Chondrocyte (in vitro differentiated cells): ENCODE measurements around the gene PFN2. TPM values are rescaled to one million over a fixed set of nuclear protein-coding genes. Genes with fewer than 3 reads are reported as not detected.
A peak's percentile ranks its signal among the peaks of the same experiment; 100 is the strongest.
"Not testable (repeated sequence)": the region's sequence is repeated elsewhere in the genome, so short reads cannot be mapped to it uniquely, and the experiment has no call there.

ENCODE experiments used
- DNase-seq: peaks from one replicate; pipeline ENCODE4 v3.0.0; 2021; ENCODE audit warnings: mixed read lengths, low spot score
- H3K27ac Mint-ChIP-seq: one replicate; pipeline ENCODE4 v1.8.0; 2021; ENCODE audit warnings: mild to moderate bottlenecking, moderate library complexity, mixed read lengths; ENCODE audit not compliant: unreplicated experiment
- H3K27me3 Mint-ChIP-seq: 2 replicates; pipeline ENCODE4 v1.8.0; 2021; ENCODE audit warnings: low read depth, mixed read lengths
- H3K36me3 Mint-ChIP-seq: 2 replicates; pipeline ENCODE4 v1.8.0; 2021; ENCODE audit warnings: low read depth, mixed read lengths
- H3K4me1 Mint-ChIP-seq: 2 replicates; pipeline ENCODE4 v1.8.0; 2021; ENCODE audit warnings: low read depth, mild to moderate bottlenecking, mixed read lengths
- H3K4me3 Mint-ChIP-seq: one replicate; pipeline ENCODE4 v1.8.0; 2021; ENCODE audit warnings: mild to moderate bottlenecking, moderate library complexity, mixed read lengths; ENCODE audit not compliant: unreplicated experiment
- H3K9me3 Mint-ChIP-seq: 2 replicates; pipeline ENCODE4 v1.8.0; 2021; ENCODE audit warnings: low read depth, mixed read lengths
- total RNA-seq: library from RNA; stranded (reverse); gene quantifications from 3 replicates; pipeline ENCODE4 v1.2.1, GENCODE V29; 2021
- TF ChIP-seq, protein P1 (sequence below): fragments of 200-600 bp; sonication (generic); IDR thresholded peaks from 2 replicates; pipeline ENCODE4 v1.5.0; 2021; ENCODE audit warnings: antibody characterized with exemption, mild to moderate bottlenecking, moderate library complexity

PFN2 gene
- total RNA-seq, 1 donor from 2014 or later: 447 TPM

DNA sequence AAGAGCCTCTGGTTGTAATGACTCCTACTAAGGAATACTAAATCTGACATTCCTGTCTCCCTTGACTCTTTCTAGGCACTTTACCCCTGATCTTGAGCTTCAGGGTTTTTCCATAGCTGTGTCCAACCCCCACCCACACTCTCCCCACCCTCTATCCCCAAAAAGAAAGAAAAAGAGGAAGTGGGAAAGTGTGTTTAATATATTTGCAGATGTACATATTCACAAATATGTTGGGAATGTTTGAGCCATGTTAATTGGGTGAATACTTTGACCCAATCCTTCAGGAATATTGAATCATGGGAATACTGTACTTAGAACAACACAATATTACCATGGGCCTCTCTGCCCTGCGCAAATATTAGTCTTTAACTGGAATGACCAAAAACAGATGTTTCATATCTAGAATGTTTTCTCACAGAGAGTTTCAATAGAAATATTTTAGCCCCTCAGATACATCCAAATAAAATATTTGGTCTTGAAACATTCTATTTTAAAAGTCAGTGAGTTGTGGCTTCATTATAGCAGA, 19.8 kb upstream of the PFN2 start:
- peaks cover 35% of the 10 kb centered on the region for H3K4me1 Mint-ChIP-seq
- peaks cover 4% of the 10 kb centered on the region for H3K36me3 Mint-ChIP-seq
- H3K4me3 Mint-ChIP-seq: no peak overlapping the region
- DNase-seq: no peak
- no peaks in the 10 kb centered on the region for H3K27me3 Mint-ChIP-seq
- H3K9me3 Mint-ChIP-seq: peaks cover 14% of the 10 kb centered on the region
- peak overlapping the region; percentile 52 for H3K27ac Mint-ChIP-seq
- TF ChIP-seq, protein P1, sequence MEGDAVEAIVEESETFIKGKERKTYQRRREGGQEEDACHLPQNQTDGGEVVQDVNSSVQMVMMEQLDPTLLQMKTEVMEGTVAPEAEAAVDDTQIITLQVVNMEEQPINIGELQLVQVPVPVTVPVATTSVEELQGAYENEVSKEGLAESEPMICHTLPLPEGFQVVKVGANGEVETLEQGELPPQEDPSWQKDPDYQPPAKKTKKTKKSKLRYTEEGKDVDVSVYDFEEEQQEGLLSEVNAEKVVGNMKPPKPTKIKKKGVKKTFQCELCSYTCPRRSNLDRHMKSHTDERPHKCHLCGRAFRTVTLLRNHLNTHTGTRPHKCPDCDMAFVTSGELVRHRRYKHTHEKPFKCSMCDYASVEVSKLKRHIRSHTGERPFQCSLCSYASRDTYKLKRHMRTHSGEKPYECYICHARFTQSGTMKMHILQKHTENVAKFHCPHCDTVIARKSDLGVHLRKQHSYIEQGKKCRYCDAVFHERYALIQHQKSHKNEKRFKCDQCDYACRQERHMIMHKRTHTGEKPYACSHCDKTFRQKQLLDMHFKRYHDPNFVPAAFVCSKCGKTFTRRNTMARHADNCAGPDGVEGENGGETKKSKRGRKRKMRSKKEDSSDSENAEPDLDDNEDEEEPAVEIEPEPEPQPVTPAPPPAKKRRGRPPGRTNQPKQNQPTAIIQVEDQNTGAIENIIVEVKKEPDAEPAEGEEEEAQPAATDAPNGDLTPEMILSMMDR: no peak

DNA sequence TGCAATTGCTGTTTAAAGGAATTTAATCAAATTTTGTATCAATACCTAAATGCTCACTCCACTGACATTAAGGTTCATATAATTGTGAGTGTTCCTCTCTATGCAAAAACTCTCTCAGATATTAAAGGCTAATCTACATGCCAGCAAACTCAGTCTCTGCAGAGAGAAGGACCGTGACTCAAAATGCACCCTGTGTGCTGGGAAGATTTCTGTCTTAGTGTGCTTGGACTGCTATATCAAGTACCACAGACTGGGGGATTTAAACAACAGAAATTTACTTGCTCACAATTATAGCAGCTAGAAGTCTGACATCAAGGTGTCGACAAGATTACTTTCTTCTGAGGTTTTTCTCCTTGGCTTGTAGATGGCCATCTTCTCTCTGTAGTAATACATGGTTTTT, 18.6 kb upstream of the PFN2 start:
- Mint-ChIP-seq H3K36me3 (no peaks in the 10 kb centered on the region), H3K27ac (peak overlapping the region; percentile 88), H3K9me3 (peaks cover 6% of the 10 kb centered on the region), H3K27me3 (no peaks in the 10 kb centered on the region), H3K4me3 (no peak overlapping the region), H3K4me1 (peaks cover 35% of the 10 kb centered on the region)
- TF ChIP-seq, protein P1: no peak
- DNase-seq: no peak

DNA sequence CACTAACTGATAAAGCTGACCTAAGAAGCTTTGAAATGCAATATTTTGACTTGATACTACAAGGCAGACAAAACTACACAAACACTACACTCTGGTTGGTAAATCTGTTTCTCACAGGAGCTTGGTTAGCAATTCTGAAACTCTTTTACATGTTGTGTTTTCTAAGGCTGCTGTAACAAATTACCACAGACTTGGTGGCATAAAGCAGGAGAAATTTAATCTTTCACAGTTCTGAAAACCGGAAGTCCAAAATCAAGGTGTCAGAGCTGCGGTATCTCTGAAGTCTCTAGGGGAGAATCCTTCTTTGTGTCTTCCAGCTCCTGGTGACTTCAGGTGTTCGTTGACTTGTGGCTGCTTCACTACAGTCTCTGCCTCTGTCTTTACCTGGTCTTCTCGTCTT, 12.9 kb upstream of the PFN2 start:
- DNase-seq: no peak
- no peak overlapping the region for H3K4me3 Mint-ChIP-seq
- TF ChIP-seq, protein P1: no peak
- peaks cover 4% of the 10 kb centered on the region for H3K36me3 Mint-ChIP-seq
- H3K27ac Mint-ChIP-seq: no peak overlapping the region
- H3K27me3 Mint-ChIP-seq: no peaks in the 10 kb centered on the region
- peaks cover 13% of the 10 kb centered on the region for H3K9me3 Mint-ChIP-seq
- peaks cover 15% of the 10 kb centered on the region for H3K4me1 Mint-ChIP-seq

DNA sequence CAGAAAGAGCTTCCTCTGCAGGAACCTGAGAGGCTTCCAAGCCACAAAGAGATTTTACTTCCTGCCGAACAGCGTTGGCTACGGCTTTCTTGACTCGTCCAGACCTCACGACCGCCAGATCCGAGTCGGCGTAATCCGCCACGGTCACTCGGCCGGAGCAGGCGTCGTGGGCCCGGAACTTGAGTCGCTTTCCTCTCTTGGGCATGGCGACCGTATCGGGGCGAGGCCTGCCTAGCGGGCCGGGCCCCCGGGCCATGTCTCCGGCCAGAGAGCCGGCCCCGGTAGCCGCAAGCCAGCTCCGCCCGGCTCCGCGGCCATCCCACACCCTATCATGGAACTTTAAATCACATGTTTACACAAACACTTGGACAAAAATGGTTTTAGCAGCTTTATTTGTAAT, 12.4 kb upstream of the PFN2 start:
- DNase-seq, H3K36me3 Mint-ChIP-seq, H3K4me3 Mint-ChIP-seq, H3K27me3 Mint-ChIP-seq, H3K27ac Mint-ChIP-seq: not testable (repeated sequence)
- peaks cover 16% of the 10 kb centered on the region for H3K4me1 Mint-ChIP-seq
- H3K9me3 Mint-ChIP-seq: peaks cover 13% of the 10 kb centered on the region

DNA sequence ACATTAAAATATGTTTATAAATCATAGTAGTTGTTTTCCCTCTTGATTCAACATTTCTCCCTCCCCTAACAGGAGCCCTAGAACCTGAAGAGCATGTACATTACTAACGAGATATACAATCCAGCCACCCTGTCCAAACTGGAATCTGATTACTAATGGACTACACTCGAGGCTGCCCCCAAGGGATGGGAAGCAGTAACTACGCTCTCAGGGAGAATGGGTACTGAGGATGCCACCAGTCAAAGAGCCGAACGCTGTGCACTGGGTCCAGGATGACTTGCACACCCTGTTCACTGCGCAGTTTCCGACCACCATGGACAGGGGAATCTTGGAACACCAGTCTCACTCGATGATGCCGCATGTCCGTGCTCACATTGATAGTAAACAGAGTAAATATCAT, 11.3 kb upstream of the PFN2 start:
- not testable (repeated sequence) for H3K27ac Mint-ChIP-seq, H3K4me3 Mint-ChIP-seq, H3K36me3 Mint-ChIP-seq, DNase-seq, H3K27me3 Mint-ChIP-seq
- Mint-ChIP-seq H3K9me3 (peaks cover 13% of the 10 kb centered on the region), H3K4me1 (peaks cover 27% of the 10 kb centered on the region)

DNA sequence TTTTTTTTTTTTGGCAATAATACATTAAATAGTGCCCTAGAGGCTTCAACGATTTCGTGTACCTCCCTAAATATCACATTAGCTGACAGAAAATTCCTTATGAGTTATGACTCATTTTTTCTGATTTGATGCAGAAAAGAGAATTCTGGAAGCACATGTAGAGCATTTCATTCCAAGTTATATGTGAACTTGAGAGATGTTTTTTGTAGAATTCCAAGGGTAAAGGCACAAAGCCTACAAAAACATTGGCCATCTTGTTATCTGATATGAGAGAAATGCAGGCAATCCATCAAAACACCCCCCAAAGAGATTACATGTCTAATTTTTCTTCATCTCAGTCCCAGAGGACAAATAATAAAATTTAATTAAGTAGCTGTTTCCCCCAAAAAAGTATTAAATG, 6.7 kb upstream of the PFN2 start:
- DNase-seq: no peak
- H3K9me3 Mint-ChIP-seq: peaks cover 15% of the 10 kb centered on the region
- peak overlapping the region; percentile 87 for H3K27ac Mint-ChIP-seq
- H3K27me3 Mint-ChIP-seq: no peaks in the 10 kb centered on the region
- H3K36me3 Mint-ChIP-seq: peaks cover 5% of the 10 kb centered on the region
- TF ChIP-seq, protein P1: no peak
- H3K4me3 Mint-ChIP-seq: peak overlapping the region; percentile 8
- H3K4me1 Mint-ChIP-seq: peaks cover 64% of the 10 kb centered on the region
